Progenitor cell of endocrine pancreas (in vitro differentiated cells): Measurements from ENCODE around the gene OSER1. TPM values are rescaled to one million over a fixed set of nuclear protein-coding genes. Genes with fewer than 3 reads are reported as not detected.
"Not testable (repeated sequence)": the region's sequence is repeated elsewhere in the genome, so short reads cannot be mapped to it uniquely, and the experiment has no call there.

Experiments
- DNase-seq: peaks from one replicate; pipeline ENCODE4 v3.0.0; 2021; ENCODE audit warnings: low spot score; ENCODE audit not compliant: unreplicated experiment
- H3K27ac Mint-ChIP-seq: 2 replicates; pipeline ENCODE4 v1.8.0; 2021; ENCODE audit warnings: mild to moderate bottlenecking, moderate library complexity, mixed read lengths
- H3K27me3 Mint-ChIP-seq: 2 replicates; pipeline ENCODE4 v1.8.0; 2021; ENCODE audit warnings: mixed read lengths
- H3K36me3 Mint-ChIP-seq: 2 replicates; pipeline ENCODE4 v1.8.0; 2022; ENCODE audit warnings: mixed read lengths; ENCODE audit not compliant: insufficient read depth
- H3K4me1 Mint-ChIP-seq: 2 replicates; pipeline ENCODE4 v1.8.0; 2021; ENCODE audit warnings: low read depth, mixed read lengths
- H3K4me3 Mint-ChIP-seq: 2 replicates; pipeline ENCODE4 v1.8.0; 2021; ENCODE audit warnings: low read depth, mild to moderate bottlenecking, moderate library complexity, mixed read lengths
- H3K9me3 Mint-ChIP-seq: 2 replicates; pipeline ENCODE4 v1.8.0; 2021; ENCODE audit warnings: low read depth, mixed read lengths
- CTCF ChIP-seq: fragments of 200-600 bp; sonication (generic); IDR thresholded peaks from one replicate; pipeline ENCODE4 v1.5.0; 2021; ENCODE audit warnings: antibody characterized with exemption, mild to moderate bottlenecking; ENCODE audit not compliant: unreplicated experiment
- total RNA-seq: library from RNA; stranded (reverse); gene quantifications from 2 replicates; pipeline ENCODE4 v1.2.1, GENCODE V29; 2021

The OSER1 gene
- total RNA-seq, 1 donor from 2014 or later: 35.0 TPM

GRCh38 chr20:44245977-44246376 lies 35.4 kb upstream of the OSER1 start:
- no peaks in the 10 kb centered on the region for H3K9me3 Mint-ChIP-seq
- no peak for TF ChIP-seq CTCF
- no peaks in the 10 kb centered on the region for H3K36me3 Mint-ChIP-seq
- no peak overlapping the region for H3K4me3 Mint-ChIP-seq
- H3K4me1 Mint-ChIP-seq: peaks cover 4% of the 10 kb centered on the region
- H3K27me3 Mint-ChIP-seq: peaks cover 36% of the 10 kb centered on the region
- DNase-seq: no peak
- H3K27ac Mint-ChIP-seq: no peak overlapping the region

- Mint-ChIP-seq H3K4me1 (peaks cover 4% of the 10 kb centered on the region), H3K9me3 (no peaks in the 10 kb centered on the region), H3K36me3 (no peaks in the 10 kb centered on the region), H3K4me3 (no peak overlapping the region), H3K27me3 (peaks cover 26% of the 10 kb centered on the region), H3K27ac (no peak overlapping the region)
- TF ChIP-seq CTCF: no peak
- no peak for DNase-seq
These were observed 31.2 kb upstream of the OSER1 start for GRCh38 chr20:44241796-44242195.

- not testable (repeated sequence) for H3K4me1 Mint-ChIP-seq, H3K9me3 Mint-ChIP-seq, DNase-seq, H3K36me3 Mint-ChIP-seq, H3K4me3 Mint-ChIP-seq, H3K27ac Mint-ChIP-seq, H3K27me3 Mint-ChIP-seq
These were observed 26.3 kb upstream of the OSER1 start for GRCh38 chr20:44236840-44237239.

- no peaks in the 10 kb centered on the region for H3K9me3 Mint-ChIP-seq
These were observed 25.1 kb upstream of the OSER1 start for GRCh38 chr20:44235702-44236101.

GRCh38 chr20:44234566-44235317 lies 24.2 kb upstream of the OSER1 start:
- Mint-ChIP-seq H3K4me3 (no peak overlapping the region), H3K36me3 (no peaks in the 10 kb centered on the region), H3K27me3 (peaks cover 3% of the 10 kb centered on the region), H3K4me1 (peaks cover 3% of the 10 kb centered on the region), H3K27ac (no peak overlapping the region), H3K9me3 (no peaks in the 10 kb centered on the region)
- TF ChIP-seq CTCF: no peak
- no peak for DNase-seq

More at GRCh38 chr20:44235702-44236101, 25.1 kb upstream of the OSER1 start:
- Mint-ChIP-seq H3K36me3 (no peaks in the 10 kb centered on the region), H3K27ac (no peak overlapping the region), H3K4me1 (peaks cover 3% of the 10 kb centered on the region), H3K27me3 (no peaks in the 10 kb centered on the region), H3K4me3 (no peak overlapping the region)
- no peak for TF ChIP-seq CTCF
- no peak for DNase-seq

- DNase-seq: no peak
- Mint-ChIP-seq H3K36me3 (no peaks in the 10 kb centered on the region), H3K27ac (no peak overlapping the region), H3K27me3 (peaks cover 3% of the 10 kb centered on the region), H3K9me3 (no peaks in the 10 kb centered on the region), H3K4me1 (no peaks in the 10 kb centered on the region), H3K4me3 (no peak overlapping the region)
- no peak for TF ChIP-seq CTCF
These were observed 23.0 kb upstream of the OSER1 start for GRCh38 chr20:44233436-44234016.

- not testable (repeated sequence) for H3K9me3 Mint-ChIP-seq, H3K4me3 Mint-ChIP-seq, H3K36me3 Mint-ChIP-seq, H3K27ac Mint-ChIP-seq, H3K4me1 Mint-ChIP-seq, DNase-seq, H3K27me3 Mint-ChIP-seq
These were observed 21.9 kb upstream of the OSER1 start for GRCh38 chr20:44232469-44232856.
